ENCODE measurements around the gene LRRC4C. TPM values are rescaled to one million over a fixed set of nuclear protein-coding genes. Genes with fewer than 3 reads are reported as not detected.

Gene LRRC4C
- total RNA-seq, 1 experiment from 2014 or later: 0.13 TPM

DNA sequence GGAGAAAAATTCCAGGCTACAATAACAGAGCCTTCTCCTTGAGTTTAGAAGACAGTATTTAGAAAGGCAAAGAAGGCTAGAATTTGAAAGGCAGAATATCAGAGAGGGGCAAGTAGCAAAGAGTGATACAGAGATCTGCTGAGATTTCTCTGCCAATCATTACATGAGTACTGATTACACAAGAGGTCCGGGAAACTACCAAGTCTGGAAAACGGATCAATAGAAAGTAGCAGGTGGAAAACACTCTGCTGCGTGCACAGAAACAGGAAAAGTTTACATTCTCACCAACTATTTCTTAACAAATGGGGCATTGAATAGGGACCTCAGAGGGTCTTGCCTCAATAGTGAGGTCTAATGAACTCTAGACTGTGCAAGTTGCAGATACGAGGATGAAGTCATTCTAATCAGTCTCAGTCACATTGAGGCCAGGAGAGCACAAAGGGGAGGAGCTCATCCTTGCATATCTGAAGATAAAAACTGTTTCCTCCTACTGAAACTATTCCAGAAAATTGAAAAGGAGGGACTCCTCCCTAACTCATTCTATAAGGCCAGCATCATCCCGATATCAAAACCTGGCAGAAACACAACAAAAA, 1099.2 kb downstream of the LRRC4C start:
- Histone ChIP-seq H3K4me1 (ENCODE audit: insufficient read depth, low read length) (no peaks in the 10 kb centered on the region), H3K79me2 (ENCODE audit: insufficient read depth, low read length) (no peaks in the 10 kb centered on the region), H3K4me2 (ENCODE audit: insufficient read depth, insufficient read length, low read length) (no peak overlapping the region), H3K9me3 (ENCODE audit: control insufficient read depth, low read depth, low read length) (no peaks in the 10 kb centered on the region), H2BK12ac (ENCODE audit: insufficient read length, low read depth, low read length) (no peak overlapping the region), H4K5ac (ENCODE audit: insufficient read length, low read depth, low read length) (no peak overlapping the region), H2BK5ac (ENCODE audit: insufficient read length, low read length) (no peak overlapping the region), H3K4ac (ENCODE audit: low read depth, low read length) (no peak overlapping the region), H2BK15ac (ENCODE audit: low read depth, low read length) (no peak overlapping the region), H4K8ac (replicated peaks; ENCODE audit: insufficient read length, low read depth, low read length) (no peak overlapping the region), H3K56ac (ENCODE audit: insufficient read length, low read depth, low read length) (no peak overlapping the region), H4K20me1 (ENCODE audit: control insufficient read depth, insufficient read depth, insufficient read length) (no peaks in the 10 kb centered on the region), H3K27me3 (ENCODE audit: insufficient read depth, low read length) (no peaks in the 10 kb centered on the region), H3K23me2 (ENCODE audit: insufficient read length, low read depth, low read length, poor library complexity, severe bottlenecking) (no peaks in the 10 kb centered on the region), H2AFZ (ENCODE audit: low read length) (no peak overlapping the region), H3K27ac (ENCODE audit: insufficient read length, low read depth, low read length) (no peak overlapping the region), H3K18ac (ENCODE audit: insufficient read length, low read depth, low read length) (no peak overlapping the region), H2BK120ac (ENCODE audit: low read depth, low read length, poor library complexity, severe bottlenecking) (no peak overlapping the region), H2BK20ac (ENCODE audit: low read depth, low read length, poor library complexity, severe bottlenecking) (no peak overlapping the region), H4K91ac (ENCODE audit: insufficient read length, low read depth, low read length) (no peak overlapping the region), H3K23ac (ENCODE audit: insufficient read length, low read depth, low read length) (no peak overlapping the region), H3K14ac (ENCODE audit: insufficient read depth, low read length) (no peak overlapping the region), H3K9ac (ENCODE audit: extremely low read depth, insufficient read length, low read length) (no peak overlapping the region), H3K79me1 (ENCODE audit: insufficient read depth, low read depth, low read length, poor library complexity, severe bottlenecking) (no peaks in the 10 kb centered on the region), H2AK5ac (ENCODE audit: insufficient read length, low read length) (no peak overlapping the region), H3T11ph (ENCODE audit: low read length) (no peak overlapping the region)
- Mint-ChIP-seq H3K4me1 (peaks cover 0 to 4% of the 10 kb centered on the region in 2 experiments; a peak in 1 of 4 replicates), H3K36me3 (ENCODE audit: insufficient read depth in 1 of 3, low read depth in 3 of 3) (no peaks in the 10 kb centered on the region), H3K27me3 (ENCODE audit: low read depth) (no peaks in the 10 kb centered on the region), H3K27ac (no peak overlapping the region), H3K9me3 (peaks cover 3 to 9% of the 10 kb centered on the region in 2 experiments; a peak in 3 of 5 replicates), H3K4me3 (no peak overlapping the region)
- no peak for DNase-seq
- no CpG with 5 or more reads among the region's 5 CpGs for WGBS (ENCODE audit: extremely low coverage, insufficient read length, low lambda C conversion rate)
- TF ChIP-seq, protein P1, sequence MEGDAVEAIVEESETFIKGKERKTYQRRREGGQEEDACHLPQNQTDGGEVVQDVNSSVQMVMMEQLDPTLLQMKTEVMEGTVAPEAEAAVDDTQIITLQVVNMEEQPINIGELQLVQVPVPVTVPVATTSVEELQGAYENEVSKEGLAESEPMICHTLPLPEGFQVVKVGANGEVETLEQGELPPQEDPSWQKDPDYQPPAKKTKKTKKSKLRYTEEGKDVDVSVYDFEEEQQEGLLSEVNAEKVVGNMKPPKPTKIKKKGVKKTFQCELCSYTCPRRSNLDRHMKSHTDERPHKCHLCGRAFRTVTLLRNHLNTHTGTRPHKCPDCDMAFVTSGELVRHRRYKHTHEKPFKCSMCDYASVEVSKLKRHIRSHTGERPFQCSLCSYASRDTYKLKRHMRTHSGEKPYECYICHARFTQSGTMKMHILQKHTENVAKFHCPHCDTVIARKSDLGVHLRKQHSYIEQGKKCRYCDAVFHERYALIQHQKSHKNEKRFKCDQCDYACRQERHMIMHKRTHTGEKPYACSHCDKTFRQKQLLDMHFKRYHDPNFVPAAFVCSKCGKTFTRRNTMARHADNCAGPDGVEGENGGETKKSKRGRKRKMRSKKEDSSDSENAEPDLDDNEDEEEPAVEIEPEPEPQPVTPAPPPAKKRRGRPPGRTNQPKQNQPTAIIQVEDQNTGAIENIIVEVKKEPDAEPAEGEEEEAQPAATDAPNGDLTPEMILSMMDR (conservative IDR thresholded peaks at IDR 0.05): no peak

All from H9 (cell line).